ENCODE measurements around the gene LAMC2. TPM values are rescaled to one million over a fixed set of nuclear protein-coding genes. Genes with fewer than 3 reads are reported as not detected.

Gene LAMC2
- total RNA-seq, 1 donor from 2014 or later, result 13.9 TPM

DNA sequence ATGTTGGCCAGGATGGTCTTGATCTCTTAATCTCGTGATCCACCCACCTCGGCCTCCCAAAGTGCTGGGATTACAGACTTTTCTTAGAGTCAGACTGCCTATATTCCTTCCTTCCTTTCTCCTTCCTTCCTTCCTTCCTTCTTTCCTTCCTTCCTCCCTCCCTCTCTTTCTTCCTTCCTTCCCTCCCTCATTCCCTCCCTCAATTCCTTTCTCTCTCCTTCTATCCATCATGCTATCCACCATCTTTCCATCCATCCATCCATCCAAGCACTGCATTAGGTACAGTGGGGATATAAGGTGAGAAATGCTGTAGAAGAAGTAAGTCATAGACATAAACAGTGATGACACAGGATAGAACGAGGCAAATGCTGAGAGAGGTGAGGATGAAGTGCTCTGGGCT lies 13.2 kb downstream of the LAMC2 start:
- Histone ChIP-seq H2AFZ (ENCODE audit: low read depth, low read length) (no peak overlapping the region), H3K27me3 (ENCODE audit: insufficient read depth, low read length) (no peaks in the 10 kb centered on the region), H3K27ac (ENCODE audit: low read depth, low read length) (peak overlapping the region; percentile 6), H3K79me2 (ENCODE audit: insufficient read depth, low read length) (no peaks in the 10 kb centered on the region), H4K20me1 (ENCODE audit: insufficient read depth, low read length) (no peaks in the 10 kb centered on the region), H3K9ac (ENCODE audit: low read length) (no peak overlapping the region), H3K36me3 (ENCODE audit: insufficient read depth, low read length) (no peaks in the 10 kb centered on the region), H3K4me3 (ENCODE audit: insufficient read depth, low read depth, low read length) (no peak overlapping the region), H3K4me2 (ENCODE audit: low read length) (no peak overlapping the region), H3K9me3 (ENCODE audit: insufficient read depth, low read depth, low read length) (no peaks in the 10 kb centered on the region), H3K4me1 (ENCODE audit: insufficient read depth, low read length) (peaks cover 20% of the 10 kb centered on the region)
- DNase-seq (ENCODE audit: low read depth) (no peak), FAIRE-seq (no peak)
- H3K4me1 Mint-ChIP-seq (ENCODE audit: low read depth, unreplicated experiment), result peaks cover 22% of the 10 kb centered on the region
- no peaks in the 10 kb centered on the region for H3K9me3 Mint-ChIP-seq (ENCODE audit: unreplicated experiment)
- H3K27me3 Mint-ChIP-seq (ENCODE audit: low read depth, unreplicated experiment), result no peaks in the 10 kb centered on the region
- no peaks in the 10 kb centered on the region for H3K36me3 Mint-ChIP-seq (ENCODE audit: low read depth, unreplicated experiment)
- H3K27ac Mint-ChIP-seq (ENCODE audit: unreplicated experiment), result peak overlapping the region; percentile 6
- no peak overlapping the region for H3K4me3 Mint-ChIP-seq (ENCODE audit: unreplicated experiment)
- TF ChIP-seq, protein P1, sequence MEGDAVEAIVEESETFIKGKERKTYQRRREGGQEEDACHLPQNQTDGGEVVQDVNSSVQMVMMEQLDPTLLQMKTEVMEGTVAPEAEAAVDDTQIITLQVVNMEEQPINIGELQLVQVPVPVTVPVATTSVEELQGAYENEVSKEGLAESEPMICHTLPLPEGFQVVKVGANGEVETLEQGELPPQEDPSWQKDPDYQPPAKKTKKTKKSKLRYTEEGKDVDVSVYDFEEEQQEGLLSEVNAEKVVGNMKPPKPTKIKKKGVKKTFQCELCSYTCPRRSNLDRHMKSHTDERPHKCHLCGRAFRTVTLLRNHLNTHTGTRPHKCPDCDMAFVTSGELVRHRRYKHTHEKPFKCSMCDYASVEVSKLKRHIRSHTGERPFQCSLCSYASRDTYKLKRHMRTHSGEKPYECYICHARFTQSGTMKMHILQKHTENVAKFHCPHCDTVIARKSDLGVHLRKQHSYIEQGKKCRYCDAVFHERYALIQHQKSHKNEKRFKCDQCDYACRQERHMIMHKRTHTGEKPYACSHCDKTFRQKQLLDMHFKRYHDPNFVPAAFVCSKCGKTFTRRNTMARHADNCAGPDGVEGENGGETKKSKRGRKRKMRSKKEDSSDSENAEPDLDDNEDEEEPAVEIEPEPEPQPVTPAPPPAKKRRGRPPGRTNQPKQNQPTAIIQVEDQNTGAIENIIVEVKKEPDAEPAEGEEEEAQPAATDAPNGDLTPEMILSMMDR (IDR thresholded peaks at IDR 0.05; ENCODE audit: insufficient read depth, low read depth, low read length), result no peak
- no peak for TF ChIP-seq EZH2 (IDR thresholded peaks at IDR 0.05; ENCODE audit: insufficient read depth, low read length)

DNA sequence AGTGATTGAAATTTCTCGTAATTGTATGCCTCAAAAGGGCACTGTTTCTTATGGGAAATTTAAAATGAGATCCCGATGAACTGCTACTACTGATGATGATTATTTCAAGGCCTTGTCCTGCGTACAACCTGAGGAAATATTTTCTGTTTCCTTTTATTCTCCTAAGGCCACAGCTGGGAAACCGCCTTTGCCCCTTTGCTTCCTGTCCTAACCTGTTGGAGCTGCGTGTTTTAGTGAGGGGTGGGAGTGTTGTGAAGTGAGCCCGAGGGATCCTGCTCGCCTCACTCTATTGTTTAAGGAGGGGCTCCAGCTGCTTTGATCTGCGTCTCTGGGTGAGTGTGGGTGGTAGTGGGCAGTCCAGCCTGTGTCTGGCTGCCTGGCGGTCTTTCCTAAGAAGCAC lies 14.4 kb downstream of the LAMC2 start:
- H3K9me3 Mint-ChIP-seq (ENCODE audit: unreplicated experiment), result no peaks in the 10 kb centered on the region
- no peak overlapping the region for H3K4me3 Mint-ChIP-seq (ENCODE audit: unreplicated experiment)
- H3K36me3 Mint-ChIP-seq (ENCODE audit: low read depth, unreplicated experiment), result no peaks in the 10 kb centered on the region
- no peak overlapping the region for H3K9ac ChIP-seq (ENCODE audit: low read length)
- H3K36me3 ChIP-seq (ENCODE audit: insufficient read depth, low read length), result no peaks in the 10 kb centered on the region
- DNase-seq (ENCODE audit: low read depth), result no peak
- no peak overlapping the region for H3K4me3 ChIP-seq (ENCODE audit: insufficient read depth, low read depth, low read length)
- H3K79me2 ChIP-seq (ENCODE audit: insufficient read depth, low read length), result no peaks in the 10 kb centered on the region
- no peak overlapping the region for H3K27ac Mint-ChIP-seq (ENCODE audit: unreplicated experiment)
- no peak overlapping the region for H2AFZ ChIP-seq (ENCODE audit: low read depth, low read length)
- H4K20me1 ChIP-seq (ENCODE audit: insufficient read depth, low read length), result no peaks in the 10 kb centered on the region
- H3K27ac ChIP-seq (ENCODE audit: low read depth, low read length), result no peak overlapping the region
- H3K4me2 ChIP-seq (ENCODE audit: low read length), result no peak overlapping the region
- no peaks in the 10 kb centered on the region for H3K9me3 ChIP-seq (ENCODE audit: insufficient read depth, low read depth, low read length)
- peaks cover 10% of the 10 kb centered on the region for H3K4me1 ChIP-seq (ENCODE audit: insufficient read depth, low read length)
- H3K4me1 Mint-ChIP-seq (ENCODE audit: low read depth, unreplicated experiment), result peaks cover 13% of the 10 kb centered on the region
- FAIRE-seq, result no peak
- H3K27me3 Mint-ChIP-seq (ENCODE audit: low read depth, unreplicated experiment), result no peaks in the 10 kb centered on the region
- H3K27me3 ChIP-seq (ENCODE audit: insufficient read depth, low read length), result no peaks in the 10 kb centered on the region
- TF ChIP-seq, protein P1 (IDR thresholded peaks at IDR 0.05; ENCODE audit: insufficient read depth, low read depth, low read length), result no peak
- no peak for TF ChIP-seq EZH2 (IDR thresholded peaks at IDR 0.05; ENCODE audit: insufficient read depth, low read length)

DNA sequence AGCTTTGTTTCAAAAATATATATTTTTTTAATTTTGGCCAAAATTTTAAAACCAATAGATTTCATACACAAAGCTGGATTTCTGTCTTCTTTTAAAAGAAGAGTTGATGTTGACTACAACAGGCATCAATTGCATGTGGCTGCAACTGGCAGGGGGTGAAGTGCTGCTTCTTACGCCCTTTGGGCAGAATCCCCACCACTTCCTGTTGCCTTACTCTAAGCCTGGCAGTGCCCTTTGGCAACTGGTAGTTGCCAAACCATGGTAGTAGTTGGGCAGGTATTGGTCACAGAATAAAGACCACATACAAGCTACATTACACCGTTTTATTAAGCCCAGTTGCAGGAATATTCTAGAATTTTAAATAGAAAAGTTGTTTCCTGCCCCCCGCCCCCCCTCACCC lies 17.0 kb downstream of the LAMC2 start:
- Histone ChIP-seq H3K4me3 (ENCODE audit: insufficient read depth, low read depth, low read length) (no peak overlapping the region), H3K9me3 (ENCODE audit: insufficient read depth, low read depth, low read length) (no peaks in the 10 kb centered on the region), H3K27me3 (ENCODE audit: insufficient read depth, low read length) (no peaks in the 10 kb centered on the region), H3K9ac (ENCODE audit: low read length) (no peak overlapping the region), H3K4me2 (ENCODE audit: low read length) (no peak overlapping the region), H3K36me3 (ENCODE audit: insufficient read depth, low read length) (no peaks in the 10 kb centered on the region), H4K20me1 (ENCODE audit: insufficient read depth, low read length) (no peaks in the 10 kb centered on the region), H3K79me2 (ENCODE audit: insufficient read depth, low read length) (no peaks in the 10 kb centered on the region), H3K27ac (ENCODE audit: low read depth, low read length) (no peak overlapping the region), H2AFZ (ENCODE audit: low read depth, low read length) (no peak overlapping the region), H3K4me1 (ENCODE audit: insufficient read depth, low read length) (peaks cover 4% of the 10 kb centered on the region)
- DNase-seq (ENCODE audit: low read depth) (no peak), FAIRE-seq (no peak)
- H3K27ac Mint-ChIP-seq (ENCODE audit: unreplicated experiment), result no peak overlapping the region
- TF ChIP-seq, protein P1 (IDR thresholded peaks at IDR 0.05; ENCODE audit: insufficient read depth, low read depth, low read length), result no peak
- TF ChIP-seq EZH2 (IDR thresholded peaks at IDR 0.05; ENCODE audit: insufficient read depth, low read length), result no peak
- no peaks in the 10 kb centered on the region for H3K36me3 Mint-ChIP-seq (ENCODE audit: low read depth, unreplicated experiment)
- peaks cover 7% of the 10 kb centered on the region for H3K4me1 Mint-ChIP-seq (ENCODE audit: low read depth, unreplicated experiment)
- no peak overlapping the region for H3K4me3 Mint-ChIP-seq (ENCODE audit: unreplicated experiment)
- H3K27me3 Mint-ChIP-seq (ENCODE audit: low read depth, unreplicated experiment), result no peaks in the 10 kb centered on the region
- H3K9me3 Mint-ChIP-seq (ENCODE audit: unreplicated experiment), result peaks cover 1% of the 10 kb centered on the region
